MG63 (cell line): ENCODE results near the gene MOB2. TPM values are rescaled to one million over a fixed set of nuclear protein-coding genes. Genes with fewer than 3 reads are reported as not detected.
"Not testable (repeated sequence)": the region's sequence is repeated elsewhere in the genome, so short reads cannot be mapped to it uniquely, and the experiment has no call there.

Experiments used
- DNase-seq: peaks from one replicate; pipeline ENCODE4 v3.0.0-alpha.2; 2020
- H3K27me3 ChIP-seq: fragments of 250-450 bp; sonication (Bioruptor Pico); 2 replicates; pipeline ENCODE4 v1.5.1; 2020; ENCODE audit warnings: mild to moderate bottlenecking, moderate library complexity
- H3K36me3 ChIP-seq: fragments of 250-450 bp; sonication (Bioruptor Pico); 2 replicates; pipeline ENCODE4 v1.5.1; 2020; ENCODE audit warnings: mild to moderate bottlenecking, moderate library complexity
- H3K4me3 ChIP-seq: fragments of 250-450 bp; sonication (Bioruptor Pico); 2 replicates; pipeline ENCODE4 v1.5.1; 2020; ENCODE audit warnings: mild to moderate bottlenecking, moderate library complexity
- H3K9me3 ChIP-seq: fragments of 250-450 bp; sonication (Bioruptor Pico); 2 replicates; pipeline ENCODE4 v1.5.1; 2020; ENCODE audit warnings: mild to moderate bottlenecking, moderate library complexity
- total RNA-seq: library from RNA; depleted of rRNA; stranded (reverse); fragments of >200 nt; shearing (Covaris generic); gene quantifications from 2 replicates; pipeline ENCODE4 v1.2.3, GENCODE V29; 2014; ENCODE audit warnings: low replicate concordance

MOB2 gene
- total RNA-seq, 1 experiment from 2014 or later = 34.2 TPM

GRCh38 chr11:1510928-1511327, 24.3 kb upstream of the MOB2 start:
- Histone ChIP-seq H3K36me3 (no peaks in the 10 kb centered on the region), H3K27me3 (no peaks in the 10 kb centered on the region), H3K9me3 (no peaks in the 10 kb centered on the region), H3K4me3 (no peak overlapping the region)
- no peak for DNase-seq

- H3K36me3 ChIP-seq, H3K4me3 ChIP-seq, DNase-seq, H3K9me3 ChIP-seq, H3K27me3 ChIP-seq: not testable (repeated sequence)
Observed at GRCh38 chr11:1510351-1510750, 23.8 kb upstream of the MOB2 start.

GRCh38 chr11:1509626-1510255, 23.2 kb upstream of the MOB2 start:
- Histone ChIP-seq H3K36me3 (no peaks in the 10 kb centered on the region), H3K9me3 (no peaks in the 10 kb centered on the region), H3K4me3 (no peak overlapping the region), H3K27me3 (no peaks in the 10 kb centered on the region)
- no peak for DNase-seq

GRCh38 chr11:1508986-1509385, 22.4 kb upstream of the MOB2 start:
- Histone ChIP-seq H3K9me3 (no peaks in the 10 kb centered on the region), H3K27me3 (no peaks in the 10 kb centered on the region), H3K36me3 (no peaks in the 10 kb centered on the region), H3K4me3 (no peak overlapping the region)
- no peak for DNase-seq

- no peaks in the 10 kb centered on the region for H3K36me3 ChIP-seq
- H3K9me3 ChIP-seq = no peaks in the 10 kb centered on the region
- H3K4me3 ChIP-seq = no peak overlapping the region
- H3K27me3 ChIP-seq = no peaks in the 10 kb centered on the region
- DNase-seq = no peak
Observed at GRCh38 chr11:1508491-1508891, 21.9 kb upstream of the MOB2 start.

- H3K9me3 ChIP-seq = no peaks in the 10 kb centered on the region
- no peaks in the 10 kb centered on the region for H3K36me3 ChIP-seq
- DNase-seq = no peak
- no peak overlapping the region for H3K4me3 ChIP-seq
- H3K27me3 ChIP-seq = no peaks in the 10 kb centered on the region
Observed at GRCh38 chr11:1507381-1508140, 21.0 kb upstream of the MOB2 start.

GRCh38 chr11:1506981-1507380, 20.4 kb upstream of the MOB2 start:
- no peak for DNase-seq
- Histone ChIP-seq H3K9me3 (no peaks in the 10 kb centered on the region), H3K36me3 (no peaks in the 10 kb centered on the region), H3K4me3 (no peak overlapping the region), H3K27me3 (no peaks in the 10 kb centered on the region)

- no peaks in the 10 kb centered on the region for H3K9me3 ChIP-seq
- H3K27me3 ChIP-seq = no peaks in the 10 kb centered on the region
- H3K4me3 ChIP-seq = no peak overlapping the region
- no peaks in the 10 kb centered on the region for H3K36me3 ChIP-seq
- DNase-seq = no peak
Observed at GRCh38 chr11:1505480-1505879, 18.9 kb upstream of the MOB2 start.

GRCh38 chr11:1504581-1505290, 18.2 kb upstream of the MOB2 start:
- no peak for DNase-seq
- no peaks in the 10 kb centered on the region for H3K36me3 ChIP-seq
- H3K9me3 ChIP-seq = no peaks in the 10 kb centered on the region
- H3K4me3 ChIP-seq = no peak overlapping the region
- no peaks in the 10 kb centered on the region for H3K27me3 ChIP-seq

- Histone ChIP-seq H3K4me3 (no peak overlapping the region), H3K9me3 (no peaks in the 10 kb centered on the region), H3K27me3 (no peaks in the 10 kb centered on the region), H3K36me3 (no peaks in the 10 kb centered on the region)
- DNase-seq = no peak
Observed at GRCh38 chr11:1504138-1504537, 17.6 kb upstream of the MOB2 start.

- H3K9me3 ChIP-seq = no peaks in the 10 kb centered on the region
- DNase-seq = no peak
- no peaks in the 10 kb centered on the region for H3K36me3 ChIP-seq
- H3K27me3 ChIP-seq = no peaks in the 10 kb centered on the region
- no peak overlapping the region for H3K4me3 ChIP-seq
Observed at GRCh38 chr11:1503708-1504104, 17.1 kb upstream of the MOB2 start.

- no peaks in the 10 kb centered on the region for H3K9me3 ChIP-seq
- DNase-seq = no peak
Observed at GRCh38 chr11:1502954-1503707, 16.6 kb upstream of the MOB2 start.

GRCh38 chr11:1502168-1502953, 15.8 kb upstream of the MOB2 start:
- H3K9me3 ChIP-seq = no peaks in the 10 kb centered on the region
- H3K36me3 ChIP-seq = no peaks in the 10 kb centered on the region
- H3K27me3 ChIP-seq = no peaks in the 10 kb centered on the region
- DNase-seq = no peak
- no peak overlapping the region for H3K4me3 ChIP-seq

More at GRCh38 chr11:1502954-1503707, 16.6 kb upstream of the MOB2 start:
- H3K36me3 ChIP-seq = no peaks in the 10 kb centered on the region
- H3K4me3 ChIP-seq = no peak overlapping the region
- no peaks in the 10 kb centered on the region for H3K27me3 ChIP-seq

GRCh38 chr11:1501421-1502167, 15.0 kb upstream of the MOB2 start:
- no peaks in the 10 kb centered on the region for H3K9me3 ChIP-seq
- H3K27me3 ChIP-seq = no peaks in the 10 kb centered on the region
- H3K4me3 ChIP-seq = no peak overlapping the region
- no peak for DNase-seq
- no peaks in the 10 kb centered on the region for H3K36me3 ChIP-seq

- DNase-seq = no peak
- Histone ChIP-seq H3K27me3 (no peaks in the 10 kb centered on the region), H3K36me3 (no peaks in the 10 kb centered on the region), H3K9me3 (no peaks in the 10 kb centered on the region), H3K4me3 (no peak overlapping the region)
Observed at GRCh38 chr11:1500466-1501420, 14.2 kb upstream of the MOB2 start.
